Ascending aorta (tissue), 2 donors: ENCODE data around the gene PPM1E. TPM values are rescaled to one million over a fixed set of nuclear protein-coding genes. Genes with fewer than 3 reads are reported as not detected.

Experiments
- DNase-seq, 2 donors: peaks; one replicate each; pipeline ENCODE4 v3.0.0-alpha.2; 2019; ENCODE audit warnings: low spot score in 2 of 2
- H3K27ac ChIP-seq, 2 donors: fragments of 200-600 bp; sonication (generic); one replicate each; pipeline ENCODE4 v1.5.1; 2016 to 2017; ENCODE audit warnings: mild to moderate bottlenecking in 1 of 2
- H3K27me3 ChIP-seq: fragments of 200-600 bp; sonication (generic); one replicate; pipeline ENCODE4 v1.5.1; 2017
- H3K36me3 ChIP-seq, 2 donors: fragments of 200-600 bp; sonication (generic); one replicate each; pipeline ENCODE4 v1.5.1; 2016
- H3K4me1 ChIP-seq, 2 donors: fragments of 200-600 bp; sonication (generic); one replicate each; pipeline ENCODE4 v1.5.1; 2016 to 2017; ENCODE audit warnings: mild to moderate bottlenecking in 1 of 2
- H3K4me3 ChIP-seq, 2 donors: fragments of 200-600 bp; sonication (generic); one replicate each; pipeline ENCODE4 v1.5.1; 2016 to 2017; ENCODE audit warnings: mild to moderate bottlenecking in 1 of 2
- H3K9me3 ChIP-seq, 2 donors: fragments of 200-600 bp; sonication (generic); one replicate each; pipeline ENCODE4 v1.5.1; 2016
- intact Hi-C: fragments of 100-400 bp; cut with DNase I; formaldehyde crosslinking; loops from one replicate; pipeline ENCODE4 v1.15.1; 2023
- total RNA-seq: library from RNA; depleted of rRNA; stranded (reverse); fragments of >200 nt; gene quantifications from one replicate; pipeline ENCODE4 v1.1.0, GENCODE V29; 2016
- TF ChIP-seq, protein P1 (sequence below), 3 experiments: fragments of 200-600 bp in 2 of 3; fragments of 450-650 bp in 1 of 3; sonication (generic) in 2 of 3; IDR thresholded peaks; one replicate each; pipeline ENCODE4 v1.5.1; 2016 to 2019; ENCODE audit warnings: antibody characterized with exemption in 3 of 3, mild to moderate bottlenecking in 1 of 3, moderate library complexity in 1 of 3

Gene PPM1E
- total RNA-seq, 1 donor from 2014 or later, result 0.11 TPM

DNA sequence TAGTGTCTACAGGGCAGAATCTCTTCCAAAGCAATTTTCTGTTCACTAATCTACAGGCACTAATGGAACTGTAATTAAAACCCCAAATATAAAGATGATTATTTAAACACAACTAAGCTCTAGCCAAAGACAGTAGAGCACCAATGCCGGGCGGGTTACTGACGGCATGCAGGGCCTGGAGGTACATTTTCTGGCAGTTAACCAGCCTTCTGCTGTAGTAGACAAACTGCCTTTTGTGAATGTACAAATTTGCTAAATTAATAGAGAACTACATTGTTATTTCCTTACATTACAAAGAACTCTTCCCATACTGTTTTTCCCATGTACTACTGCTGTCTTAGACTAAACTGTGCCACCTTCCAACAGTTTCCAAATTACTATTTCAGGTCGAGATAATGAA, 243.2 kb downstream of the PPM1E start:
- intact Hi-C loops, result no loop called here
- Histone ChIP-seq H3K27ac (no peak overlapping the region), H3K36me3 (peaks cover 6 to 13% of the 10 kb centered on the region in 2 donors), H3K9me3 (no peaks in the 10 kb centered on the region), H3K27me3 (no peaks in the 10 kb centered on the region), H3K4me1 (peaks cover 0 to 5% of the 10 kb centered on the region in 2 donors), H3K4me3 (no peak overlapping the region)
- no peak for DNase-seq
- TF ChIP-seq, protein P1, sequence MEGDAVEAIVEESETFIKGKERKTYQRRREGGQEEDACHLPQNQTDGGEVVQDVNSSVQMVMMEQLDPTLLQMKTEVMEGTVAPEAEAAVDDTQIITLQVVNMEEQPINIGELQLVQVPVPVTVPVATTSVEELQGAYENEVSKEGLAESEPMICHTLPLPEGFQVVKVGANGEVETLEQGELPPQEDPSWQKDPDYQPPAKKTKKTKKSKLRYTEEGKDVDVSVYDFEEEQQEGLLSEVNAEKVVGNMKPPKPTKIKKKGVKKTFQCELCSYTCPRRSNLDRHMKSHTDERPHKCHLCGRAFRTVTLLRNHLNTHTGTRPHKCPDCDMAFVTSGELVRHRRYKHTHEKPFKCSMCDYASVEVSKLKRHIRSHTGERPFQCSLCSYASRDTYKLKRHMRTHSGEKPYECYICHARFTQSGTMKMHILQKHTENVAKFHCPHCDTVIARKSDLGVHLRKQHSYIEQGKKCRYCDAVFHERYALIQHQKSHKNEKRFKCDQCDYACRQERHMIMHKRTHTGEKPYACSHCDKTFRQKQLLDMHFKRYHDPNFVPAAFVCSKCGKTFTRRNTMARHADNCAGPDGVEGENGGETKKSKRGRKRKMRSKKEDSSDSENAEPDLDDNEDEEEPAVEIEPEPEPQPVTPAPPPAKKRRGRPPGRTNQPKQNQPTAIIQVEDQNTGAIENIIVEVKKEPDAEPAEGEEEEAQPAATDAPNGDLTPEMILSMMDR (IDR thresholded peaks at IDR 0.05), result no peak

DNA sequence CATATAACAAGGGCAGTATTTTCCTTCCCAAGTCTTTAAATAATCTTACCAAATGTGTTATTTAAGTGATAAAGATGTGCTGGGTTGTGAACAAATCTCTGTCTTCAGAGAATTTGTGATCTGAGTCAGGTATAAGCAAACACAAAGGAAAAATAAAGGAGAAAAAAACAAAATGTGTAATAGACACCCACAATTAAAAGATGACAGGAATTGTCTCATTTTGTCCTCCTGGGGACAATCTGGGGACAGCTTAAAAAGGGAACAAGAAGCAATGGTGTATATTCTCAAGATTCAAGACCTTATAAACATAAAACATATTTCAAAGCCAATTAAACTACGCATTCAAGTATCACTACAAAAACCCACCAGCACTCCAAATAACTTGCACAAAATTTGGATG, 243.8 kb downstream of the PPM1E start:
- no peaks in the 10 kb centered on the region for H3K9me3 ChIP-seq
- peaks cover 0 to 5% of the 10 kb centered on the region in 2 donors for H3K4me1 ChIP-seq
- intact Hi-C loops, result no loop called here
- H3K27ac ChIP-seq, result no peak overlapping the region
- TF ChIP-seq, protein P1 (IDR thresholded peaks at IDR 0.05), result no peak
- H3K27me3 ChIP-seq, result no peaks in the 10 kb centered on the region
- H3K36me3 ChIP-seq, result peaks cover 6 to 13% of the 10 kb centered on the region in 2 donors
- no peak for DNase-seq
- H3K4me3 ChIP-seq, result no peak overlapping the region

DNA sequence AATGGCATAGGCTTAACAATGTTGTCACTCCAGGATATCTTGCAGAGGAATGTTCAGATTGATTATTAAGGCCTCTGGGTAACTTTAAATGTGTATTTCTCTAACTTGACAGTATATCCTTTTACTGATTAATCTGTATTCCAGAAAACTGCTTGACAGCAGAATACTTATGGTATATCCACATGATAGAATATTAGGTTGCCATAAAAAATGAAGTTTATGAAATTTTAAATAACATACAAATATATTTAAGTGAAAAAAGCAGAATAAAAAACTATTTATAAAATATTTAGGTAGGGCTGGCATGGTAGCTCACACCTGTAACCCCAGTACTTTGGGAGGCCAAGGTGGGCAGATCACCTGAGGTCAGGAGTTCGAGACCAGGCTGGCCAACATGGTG, 244.4 kb downstream of the PPM1E start:
- Histone ChIP-seq H3K36me3 (peaks cover 6 to 13% of the 10 kb centered on the region in 2 donors), H3K4me1 (peaks cover 0 to 3% of the 10 kb centered on the region in 2 donors), H3K4me3 (no peak overlapping the region), H3K9me3 (no peaks in the 10 kb centered on the region), H3K27me3 (no peaks in the 10 kb centered on the region), H3K27ac (no peak overlapping the region)
- intact Hi-C loops, result no loop called here
- no peak for DNase-seq
- TF ChIP-seq, protein P1 (IDR thresholded peaks at IDR 0.05), result no peak

DNA sequence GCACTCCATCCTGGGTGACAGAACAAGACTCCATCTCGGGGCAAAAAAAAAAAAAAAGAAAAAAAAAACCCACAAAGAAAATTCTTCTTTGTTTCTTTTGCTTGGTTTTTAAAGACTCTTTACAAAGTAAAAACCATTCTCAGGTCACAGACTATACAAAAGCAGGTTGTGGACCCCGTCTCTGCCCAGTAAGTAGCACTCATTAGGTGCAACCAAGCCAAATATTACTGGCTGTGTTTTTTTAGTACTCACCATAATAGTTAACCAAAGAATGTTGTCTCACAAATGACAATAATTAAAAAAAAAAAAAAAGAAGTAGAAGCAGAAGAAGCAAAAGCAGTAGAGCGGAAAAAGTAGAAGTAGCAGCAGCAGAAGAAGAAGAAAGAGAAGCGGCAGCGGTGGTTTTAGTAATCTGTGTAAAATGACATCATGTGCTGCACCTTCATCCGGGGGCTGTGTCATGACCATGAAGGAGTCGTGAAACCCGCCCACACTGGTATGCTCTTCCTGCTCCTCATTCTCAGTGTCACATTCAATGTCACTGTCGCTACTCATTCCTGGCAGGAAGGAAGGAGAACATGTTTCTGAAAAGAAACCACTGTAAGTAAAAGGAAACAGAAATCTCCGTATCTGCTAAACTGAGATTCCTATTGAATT, 245.6 kb downstream of the PPM1E start:
- Histone ChIP-seq H3K36me3 (peaks cover 6 to 13% of the 10 kb centered on the region in 2 donors), H3K27ac (peak overlapping the region in 1 of 2 donors; percentile 17), H3K4me1 (no peaks in the 10 kb centered on the region), H3K9me3 (no peaks in the 10 kb centered on the region), H3K27me3 (no peaks in the 10 kb centered on the region), H3K4me3 (peak overlapping the region; percentile 9 to 28)
- peak in 1 of 2 donors; percentile 73 for DNase-seq
- intact Hi-C loops, result no loop called here
- TF ChIP-seq, protein P1 (IDR thresholded peaks at IDR 0.05), result no peak

DNA sequence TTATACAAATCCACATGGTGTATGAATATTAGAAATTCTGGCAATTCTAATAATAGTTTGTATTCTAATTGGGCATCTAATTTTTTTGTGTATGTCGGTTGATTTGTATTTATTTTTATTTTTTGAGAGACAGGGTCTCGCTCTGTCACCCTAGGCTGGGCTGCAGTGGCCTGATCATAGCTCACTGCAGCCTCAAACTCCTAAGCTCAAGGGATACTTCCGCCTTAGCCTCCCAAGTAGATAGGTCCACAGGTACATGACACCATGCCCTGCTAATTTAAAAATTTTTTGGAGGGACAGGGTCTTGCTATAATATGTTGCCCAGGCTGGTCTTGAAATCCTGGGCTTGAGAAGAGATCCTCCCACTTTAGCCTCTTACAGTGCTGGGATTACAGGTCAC, 246.5 kb downstream of the PPM1E start:
- no peak overlapping the region for H3K27ac ChIP-seq
- intact Hi-C loops, result no loop called here
- no peak overlapping the region for H3K4me3 ChIP-seq

More for the DNA sequence above, 246.5 kb downstream of the PPM1E start:
- Histone ChIP-seq H3K4me1 (no peaks in the 10 kb centered on the region), H3K36me3 (peaks cover 6 to 13% of the 10 kb centered on the region in 2 donors), H3K27me3 (no peaks in the 10 kb centered on the region), H3K9me3 (no peaks in the 10 kb centered on the region)
- TF ChIP-seq, protein P1 (IDR thresholded peaks at IDR 0.05), result no peak
- no peak for DNase-seq
